GM21529 (cell line): Measurements from ENCODE around the gene SNX8.
"Not testable (repeated sequence)": the region's sequence is repeated elsewhere in the genome, so short reads cannot be mapped to it uniquely, and the experiment has no call there.

Source experiments
- ATAC-seq: cut with Tn5 transposase; IDR thresholded peaks from one replicate; pipeline ENCODE4 v1.9.1; 2021; ENCODE audit not compliant: unreplicated experiment

SNX8 gene

DNA sequence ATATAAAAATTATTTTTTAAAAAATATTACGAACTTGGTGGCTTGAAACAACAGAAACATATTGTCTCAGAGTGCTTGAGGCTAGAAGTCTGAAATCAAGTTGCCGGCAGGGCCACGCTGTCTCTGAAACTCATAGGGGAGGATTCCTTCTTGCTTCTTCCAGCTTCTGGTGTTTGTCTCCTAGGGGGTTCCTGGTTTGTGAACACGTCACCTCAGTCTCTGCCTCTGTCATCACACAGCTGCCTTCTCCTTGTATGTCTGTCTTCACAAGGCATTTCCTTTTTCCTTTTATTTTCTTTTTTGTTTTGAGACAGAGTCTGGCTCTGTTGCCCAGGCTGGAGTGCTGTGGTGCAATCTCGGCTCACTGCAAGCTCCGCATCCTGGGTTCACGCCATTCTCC, 12.7 kb upstream of the SNX8 start:
- ATAC-seq, result no peak

DNA sequence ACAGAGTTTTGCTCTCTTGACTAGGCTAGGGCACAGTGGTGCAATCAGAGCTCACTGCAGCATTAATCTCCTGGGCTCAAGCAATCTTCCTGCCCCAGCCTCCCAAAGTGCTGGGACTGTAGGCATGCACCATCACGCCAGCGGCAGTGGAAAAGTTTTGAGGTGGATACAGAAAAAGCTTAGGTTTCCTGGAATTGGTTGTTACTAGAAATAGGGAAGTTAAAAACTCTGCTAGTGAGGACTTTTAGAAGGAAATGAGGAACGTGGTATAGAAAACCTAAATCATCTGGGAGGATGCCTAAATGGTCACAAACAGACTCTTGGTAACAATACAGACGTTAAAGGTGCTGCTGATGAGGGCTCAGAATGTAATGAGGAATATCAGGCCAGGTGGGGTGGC, 10.9 kb upstream of the SNX8 start:
- no peak for ATAC-seq

DNA sequence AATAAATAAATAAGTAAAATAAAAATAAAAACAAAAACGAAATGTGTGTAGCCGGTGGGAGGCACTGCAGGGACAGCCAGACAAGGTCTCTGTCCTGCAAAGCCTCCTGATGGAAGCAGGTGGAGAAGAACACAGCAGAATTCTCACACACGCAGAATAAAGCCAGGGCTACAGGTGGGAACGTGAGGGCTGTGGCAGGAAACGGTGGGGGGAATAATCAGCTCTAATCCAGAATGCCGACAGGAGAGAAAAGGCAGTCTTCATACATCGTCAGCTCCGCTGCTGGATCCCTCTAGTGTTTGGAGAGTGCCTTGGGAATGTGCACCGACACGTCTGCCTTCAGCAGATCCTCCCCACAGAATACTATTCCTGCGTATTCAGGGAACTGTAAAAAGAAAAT, 6.8 kb upstream of the SNX8 start:
- no peak for ATAC-seq

DNA sequence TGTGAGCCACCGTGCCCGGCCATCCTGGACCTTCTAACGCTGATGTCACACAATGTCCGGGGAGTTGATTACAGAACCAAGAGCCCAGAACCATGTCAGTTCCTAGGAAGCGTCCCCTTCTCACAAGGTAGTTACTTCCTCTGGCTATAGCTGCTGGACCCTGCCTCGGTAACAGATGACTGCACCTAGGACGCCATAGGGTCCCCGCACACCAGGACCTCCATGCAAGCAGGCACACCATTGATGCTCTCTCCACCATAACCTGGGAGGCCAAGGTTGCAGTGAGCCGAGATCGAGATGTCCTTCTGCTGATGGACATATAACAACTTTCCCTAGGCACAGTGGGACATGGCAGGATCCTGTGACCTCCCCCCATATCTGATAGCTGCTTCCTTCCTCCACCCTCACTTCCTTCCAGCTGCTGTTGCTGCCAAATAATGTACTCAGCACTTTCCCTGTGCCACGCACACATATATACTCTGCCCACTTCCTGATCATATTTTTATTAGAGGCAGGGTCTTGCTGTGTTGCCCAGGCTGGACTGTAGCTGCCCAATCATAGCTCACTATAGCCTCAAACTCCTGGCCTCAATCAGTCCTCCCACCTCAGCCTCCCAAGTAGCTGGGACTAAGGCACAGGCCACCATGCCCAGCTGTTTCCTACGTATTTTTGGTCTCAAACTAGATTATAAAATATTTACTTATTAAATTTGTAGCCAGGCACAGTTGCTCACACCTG, 3.5 kb upstream of the SNX8 start:
- no peak for ATAC-seq

DNA sequence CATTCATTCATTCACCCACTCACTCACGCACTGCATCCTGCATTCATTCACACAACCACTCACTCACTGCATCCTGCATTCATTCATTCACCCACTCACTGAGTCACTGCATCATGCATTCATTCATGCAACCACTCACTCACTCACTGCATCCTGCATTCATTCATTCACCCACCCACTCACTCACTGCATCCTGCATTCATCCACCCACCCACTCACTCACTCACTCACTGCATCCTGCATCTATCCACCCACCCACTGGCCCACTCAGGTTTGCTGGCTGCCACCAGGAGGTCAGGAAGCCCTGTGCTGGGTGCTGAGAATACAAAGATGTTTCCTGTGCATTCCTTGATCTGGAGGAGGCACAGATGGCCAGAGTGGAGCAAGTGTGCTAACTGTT, 2.3 kb upstream of the SNX8 start:
- no peak for ATAC-seq

DNA sequence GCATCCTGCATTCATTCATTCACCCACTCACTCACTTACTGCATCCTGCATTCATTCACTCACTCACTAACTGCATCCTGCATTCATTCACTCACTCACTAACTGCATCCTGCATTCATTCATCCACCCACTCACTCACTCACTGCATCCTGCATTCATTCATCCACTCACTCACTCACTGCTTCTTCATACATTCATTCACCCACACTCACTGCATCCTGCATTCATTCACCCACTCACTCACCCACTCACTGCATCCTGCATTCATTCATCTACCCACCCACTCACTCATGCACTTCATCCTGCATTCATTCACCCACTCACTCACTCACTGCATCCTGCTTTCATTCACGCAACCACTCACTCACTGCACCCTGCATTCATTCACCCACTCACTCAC, 1.5 kb upstream of the SNX8 start:
- no peak for ATAC-seq

DNA sequence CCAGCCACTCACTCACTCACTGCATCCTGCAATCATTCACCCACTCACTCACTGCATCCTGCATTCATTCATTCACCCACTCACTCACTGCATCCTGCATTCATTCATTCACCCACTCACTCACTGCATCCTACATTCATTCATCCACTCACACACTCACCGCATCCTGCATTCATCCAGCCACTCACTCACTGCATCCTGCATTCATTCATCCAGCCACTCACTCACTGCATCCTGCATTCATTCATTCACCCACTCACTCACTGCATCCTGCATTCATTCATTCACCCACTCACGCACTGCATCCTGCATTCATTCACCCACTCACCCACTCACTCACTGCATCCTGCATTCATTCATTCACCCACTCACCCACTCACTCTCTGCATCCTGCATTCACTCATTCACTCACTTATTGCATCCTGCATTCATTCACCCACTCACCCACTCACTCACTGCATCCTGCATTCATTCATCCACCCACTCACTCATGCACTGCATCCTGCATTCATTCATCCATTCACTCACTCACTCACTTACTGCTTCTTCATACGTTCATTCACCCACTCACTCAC, 802 bp upstream of the SNX8 start:
- not testable (repeated sequence) for ATAC-seq

DNA sequence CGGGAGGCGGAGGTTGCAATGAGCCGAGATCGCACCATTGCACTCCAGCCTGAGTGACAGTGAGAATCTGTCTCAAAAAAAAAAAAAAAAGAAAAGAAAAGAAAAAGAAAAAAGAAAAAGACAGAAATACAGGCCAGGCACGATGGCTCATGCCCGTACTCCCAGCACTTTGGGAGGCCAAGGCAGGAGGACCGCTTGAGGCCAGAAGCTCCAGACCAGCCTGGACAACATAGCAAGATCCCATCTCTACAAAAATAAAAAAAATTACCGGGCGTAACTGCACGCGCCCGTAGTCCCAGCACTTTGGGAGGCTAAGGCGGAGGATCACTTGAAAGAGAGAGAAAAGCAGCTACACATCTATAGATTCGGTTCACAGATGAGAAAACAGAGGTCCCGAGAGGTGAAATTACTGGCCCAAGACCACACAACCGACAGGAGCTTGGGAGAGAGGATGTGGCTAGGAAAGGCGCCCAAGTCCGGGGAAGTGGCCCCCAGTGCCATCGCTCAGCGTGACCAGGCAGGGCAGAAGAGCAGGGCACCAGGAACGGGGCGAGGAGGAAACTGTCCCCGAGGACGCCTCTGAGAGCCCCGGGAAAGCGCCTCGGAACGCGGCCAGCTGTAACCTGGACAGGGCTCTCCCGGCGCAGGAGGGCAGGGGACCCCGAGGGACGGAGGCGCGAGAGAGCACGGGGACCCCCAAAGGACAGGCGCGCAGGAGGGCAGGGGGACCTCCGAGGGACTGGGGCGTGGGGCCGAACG, 612 bp downstream of the SNX8 start:
- peak; percentile 17 for ATAC-seq

DNA sequence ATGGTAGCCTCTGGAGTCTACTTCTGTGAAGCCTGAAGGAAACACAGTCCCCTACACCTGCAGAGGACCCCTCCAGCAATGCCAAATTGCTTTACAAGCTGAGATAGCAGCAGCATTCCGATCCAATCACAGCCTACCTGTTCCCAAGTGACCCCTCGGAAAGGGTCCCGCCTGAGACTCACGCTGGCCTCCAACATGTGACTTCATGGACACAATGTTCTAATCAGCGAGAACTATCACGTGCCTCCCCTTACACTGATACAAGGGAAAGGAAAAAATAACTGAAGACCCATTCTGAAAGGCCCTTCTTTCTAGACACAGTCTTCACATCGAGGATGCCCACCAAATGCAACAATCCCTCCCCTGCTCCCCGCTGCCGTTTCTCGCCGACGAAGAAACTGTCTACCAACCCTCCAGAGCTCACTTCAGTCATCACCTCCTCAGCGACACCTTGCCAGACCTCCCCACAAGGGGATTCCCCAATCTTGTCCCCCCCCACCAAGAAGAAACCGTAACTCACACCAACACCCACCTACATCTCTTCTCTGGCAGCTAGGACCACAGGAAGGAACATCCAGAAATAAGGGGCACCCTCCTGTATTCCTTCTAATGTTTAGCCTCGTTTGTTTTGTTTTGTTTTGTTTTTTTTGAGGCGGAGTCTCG, 1.8 kb downstream of the SNX8 start:
- no peak for ATAC-seq

DNA sequence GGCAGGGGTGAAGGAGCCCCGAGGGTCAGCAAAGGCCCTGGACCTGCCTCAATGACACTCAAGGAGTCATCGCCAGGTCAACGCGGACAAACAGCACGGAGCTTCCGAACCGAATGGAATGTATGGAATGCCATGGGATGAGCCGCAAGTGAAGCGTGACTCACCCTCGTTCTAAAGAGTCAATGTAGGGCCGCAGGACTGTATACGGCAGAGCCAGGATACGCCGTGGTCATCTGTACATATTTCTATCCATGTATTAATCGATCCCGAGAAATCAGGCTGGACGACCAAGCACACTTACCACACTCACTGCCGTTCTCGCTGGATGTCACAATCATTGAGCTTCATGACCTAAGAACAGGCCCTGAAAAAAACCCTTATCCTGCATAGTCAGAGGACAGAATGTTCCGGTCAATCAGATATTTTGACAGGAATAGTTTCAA, 4.3 kb downstream of the SNX8 start:
- no peak for ATAC-seq

DNA sequence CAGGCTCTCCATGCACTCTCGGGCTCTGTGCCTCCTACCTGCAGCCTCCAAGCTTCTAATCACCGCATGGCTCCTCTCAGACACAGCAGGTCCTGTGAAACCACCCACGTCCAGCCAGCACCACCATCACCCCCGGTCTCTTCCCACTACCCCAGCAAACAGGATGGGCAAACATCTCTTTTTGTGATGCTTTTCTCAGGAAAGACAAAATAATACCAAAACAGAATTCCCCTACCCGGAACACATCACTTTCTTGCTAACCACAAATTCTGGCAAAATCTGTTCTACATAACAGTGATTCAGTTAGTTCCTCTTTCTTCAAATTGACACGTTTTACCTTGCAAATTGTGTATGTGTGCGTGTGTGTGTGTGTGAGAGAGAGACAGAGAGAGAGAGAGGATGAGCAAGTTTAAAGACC, 6.5 kb downstream of the SNX8 start:
- ATAC-seq, result peak; percentile 57

DNA sequence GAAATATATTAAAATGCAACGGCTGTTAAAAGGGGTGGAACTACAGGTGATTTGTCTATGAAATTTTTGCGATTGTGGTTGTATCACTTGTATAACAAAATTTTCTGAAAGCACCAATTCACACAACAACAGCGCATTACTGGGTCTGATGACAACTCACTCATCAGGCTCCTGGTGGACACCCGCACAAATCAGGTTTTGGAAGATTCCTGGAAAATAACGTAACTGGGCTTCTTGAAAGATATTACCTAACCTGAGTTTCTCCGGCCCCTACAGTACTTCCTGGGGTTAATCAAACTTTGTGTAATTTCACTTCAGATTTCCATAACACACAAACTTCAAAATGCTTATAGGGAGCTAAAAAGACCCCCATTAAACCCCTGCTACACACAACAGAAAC, 7.6 kb downstream of the SNX8 start:
- ATAC-seq, result no peak

DNA sequence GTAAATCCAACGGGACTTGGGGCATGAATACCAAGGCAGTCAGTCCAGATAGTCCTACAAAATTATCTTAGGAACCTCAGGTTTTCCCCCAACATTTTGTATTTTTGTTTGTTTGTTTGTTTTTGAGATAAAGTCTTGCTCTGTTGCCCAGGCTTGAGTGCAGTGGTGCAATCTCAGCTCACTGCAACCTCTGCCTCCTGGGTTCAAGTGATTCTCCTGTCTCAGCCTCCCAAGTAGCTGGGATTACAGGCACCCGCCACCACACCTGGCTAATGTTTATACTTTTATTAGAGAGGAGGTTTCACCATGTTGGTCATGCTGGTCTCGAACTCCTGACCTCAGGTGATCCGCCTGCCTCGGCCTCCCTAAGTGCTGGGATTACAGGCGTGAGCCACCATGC, 9.0 kb downstream of the SNX8 start:
- ATAC-seq, result not testable (repeated sequence)

DNA sequence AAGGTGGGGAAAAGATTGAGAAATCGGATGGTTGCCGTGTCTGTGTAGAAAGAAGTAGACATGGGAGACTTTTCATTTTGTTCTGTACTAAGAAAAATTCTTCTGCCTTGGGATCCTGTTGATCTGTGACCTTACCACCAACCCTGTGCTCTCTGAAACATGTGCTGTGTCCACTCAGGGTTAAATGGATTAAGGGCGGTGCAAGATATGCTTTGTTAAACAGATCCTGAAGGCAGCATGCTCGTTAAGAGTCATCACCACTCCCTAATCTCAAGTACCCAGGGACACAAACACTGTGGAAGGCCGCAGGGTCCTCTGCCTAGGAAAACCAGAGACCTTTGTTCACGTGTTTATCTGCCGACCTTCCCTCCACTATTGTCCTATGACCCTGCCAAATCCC, 10.7 kb downstream of the SNX8 start:
- ATAC-seq, result not testable (repeated sequence)

DNA sequence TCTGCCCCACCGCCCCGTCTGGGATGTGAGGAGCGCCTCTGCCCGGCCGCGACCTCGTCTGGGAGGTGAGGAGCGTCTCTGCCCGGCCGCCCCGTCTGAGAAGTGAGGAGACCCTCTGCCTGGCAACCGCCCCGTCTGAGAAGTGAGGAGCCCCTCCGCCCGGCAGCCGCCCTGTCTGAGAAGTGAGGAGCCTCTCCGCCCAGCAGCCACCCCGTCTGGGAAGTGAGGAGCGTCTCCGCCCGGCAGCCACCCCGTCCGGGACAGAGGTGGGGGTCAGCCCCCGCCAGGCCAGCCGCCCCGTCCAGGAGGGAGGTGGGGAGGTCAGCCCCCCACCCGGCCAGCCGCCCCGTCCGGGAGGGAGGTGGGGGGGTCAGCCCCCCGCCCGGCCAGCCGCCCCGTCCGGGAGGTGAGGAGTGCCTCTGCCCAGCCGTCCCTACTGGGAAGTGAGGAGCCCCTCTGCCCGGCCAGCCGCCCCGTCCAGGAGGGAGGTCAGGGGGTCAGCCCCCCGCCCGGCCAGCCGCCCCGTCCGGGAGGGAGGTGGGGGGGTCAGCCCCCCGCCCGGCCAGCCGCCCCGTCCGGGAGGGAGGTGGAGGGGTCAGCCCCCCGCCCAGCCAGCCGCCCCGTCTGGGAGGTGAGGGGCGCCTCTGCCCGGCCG, 11.4 kb downstream of the SNX8 start:
- ATAC-seq, result not testable (repeated sequence)

DNA sequence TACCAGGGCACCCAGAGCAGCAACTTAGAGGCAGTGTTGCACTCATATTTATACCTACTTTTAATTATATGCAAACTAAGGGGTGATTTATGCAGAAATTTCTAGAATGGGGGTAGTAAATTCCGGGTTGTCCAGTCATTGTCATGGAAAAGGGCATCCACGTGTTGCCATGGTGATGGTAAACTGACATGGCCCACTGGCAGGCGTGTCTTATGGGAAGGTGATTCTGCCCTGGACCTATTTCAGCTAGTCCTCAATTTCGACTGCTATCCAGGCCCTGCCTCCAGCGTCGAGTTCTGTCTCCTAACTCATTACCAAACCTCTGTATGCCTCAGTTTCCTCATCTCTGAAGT, 12.8 kb downstream of the SNX8 start:
- ATAC-seq, result no peak

DNA sequence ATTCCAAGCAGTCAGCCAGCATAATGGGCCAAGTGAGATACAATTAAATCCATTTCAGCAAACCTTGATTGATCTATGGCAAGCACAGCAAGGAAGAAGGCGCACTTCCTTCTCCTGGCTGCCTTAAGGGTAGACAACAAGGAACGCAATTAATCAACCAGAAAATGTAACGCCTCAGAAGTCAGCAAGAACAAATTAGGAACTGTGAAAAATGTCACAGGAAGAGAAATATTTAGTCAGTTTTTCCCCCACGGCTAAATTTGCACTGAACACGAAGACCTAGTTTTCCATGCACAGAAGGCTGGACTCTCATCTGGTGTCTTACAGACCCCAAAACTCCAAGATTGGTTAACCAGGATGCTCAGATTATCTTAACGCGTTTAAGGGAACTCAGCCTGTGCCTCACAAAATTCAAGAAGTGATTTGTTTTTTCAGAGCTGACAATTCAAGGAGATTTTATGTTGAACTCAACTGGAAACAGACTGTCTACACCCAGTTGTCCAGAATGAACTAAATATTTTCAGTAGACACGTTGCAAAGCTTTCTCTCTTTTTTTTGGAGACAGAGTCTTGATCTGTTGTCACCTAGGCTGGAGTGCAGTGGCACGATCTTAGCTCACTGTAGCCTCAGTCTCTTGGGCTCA, 14.2 kb downstream of the SNX8 start:
- no peak for ATAC-seq

DNA sequence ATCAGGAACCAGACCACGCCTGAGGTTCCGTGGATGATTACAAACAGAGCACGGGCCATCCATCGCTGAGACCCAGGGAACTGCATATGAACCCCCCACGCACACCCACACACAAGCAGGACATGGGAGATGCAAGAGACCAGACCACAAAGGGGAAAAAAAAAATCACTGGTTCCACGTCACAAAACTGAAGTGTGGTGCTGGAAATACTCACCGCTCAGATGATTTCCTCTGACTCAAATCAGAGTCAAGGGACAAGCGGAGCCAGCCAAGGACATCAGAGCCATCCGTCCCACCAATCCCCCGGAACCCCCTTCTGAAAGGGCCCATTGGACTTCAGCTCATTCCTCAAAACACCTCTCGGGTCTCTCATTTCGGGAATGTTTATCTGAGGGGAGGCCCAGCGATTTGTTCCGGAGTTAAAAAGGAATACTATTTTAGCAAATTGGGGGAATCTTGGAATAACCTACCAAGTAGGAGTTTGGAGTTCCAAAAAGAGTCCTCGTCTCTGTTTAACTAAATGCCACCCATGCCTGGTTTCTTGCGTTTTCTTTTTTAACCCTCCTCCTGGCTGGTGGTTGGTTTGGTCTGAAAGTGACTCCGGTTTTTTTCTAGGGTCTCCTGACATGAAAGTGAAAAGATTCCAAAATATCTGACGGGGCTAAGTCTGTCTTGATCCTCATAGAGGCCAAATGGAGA, 15.0 kb downstream of the SNX8 start:
- peak; percentile 58 for ATAC-seq

DNA sequence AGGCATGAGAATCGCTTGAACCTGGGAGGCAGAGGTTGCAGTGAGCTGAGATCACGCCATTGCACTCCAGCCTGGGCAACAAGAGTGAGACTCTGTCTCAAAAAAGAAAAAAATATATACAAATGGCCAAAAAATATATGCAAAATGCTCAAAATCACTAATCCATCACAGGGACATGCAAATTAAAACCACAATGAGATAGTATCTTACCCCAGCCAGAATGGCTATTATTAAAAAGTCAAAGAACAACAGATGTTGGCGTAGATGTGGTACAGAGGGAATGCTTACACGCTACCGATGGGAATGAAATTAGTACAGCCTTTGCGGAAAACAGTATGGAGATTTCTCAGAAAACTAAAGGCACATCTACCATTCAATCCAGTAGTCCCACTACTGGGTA, 17.4 kb downstream of the SNX8 start:
- ATAC-seq, result no peak

DNA sequence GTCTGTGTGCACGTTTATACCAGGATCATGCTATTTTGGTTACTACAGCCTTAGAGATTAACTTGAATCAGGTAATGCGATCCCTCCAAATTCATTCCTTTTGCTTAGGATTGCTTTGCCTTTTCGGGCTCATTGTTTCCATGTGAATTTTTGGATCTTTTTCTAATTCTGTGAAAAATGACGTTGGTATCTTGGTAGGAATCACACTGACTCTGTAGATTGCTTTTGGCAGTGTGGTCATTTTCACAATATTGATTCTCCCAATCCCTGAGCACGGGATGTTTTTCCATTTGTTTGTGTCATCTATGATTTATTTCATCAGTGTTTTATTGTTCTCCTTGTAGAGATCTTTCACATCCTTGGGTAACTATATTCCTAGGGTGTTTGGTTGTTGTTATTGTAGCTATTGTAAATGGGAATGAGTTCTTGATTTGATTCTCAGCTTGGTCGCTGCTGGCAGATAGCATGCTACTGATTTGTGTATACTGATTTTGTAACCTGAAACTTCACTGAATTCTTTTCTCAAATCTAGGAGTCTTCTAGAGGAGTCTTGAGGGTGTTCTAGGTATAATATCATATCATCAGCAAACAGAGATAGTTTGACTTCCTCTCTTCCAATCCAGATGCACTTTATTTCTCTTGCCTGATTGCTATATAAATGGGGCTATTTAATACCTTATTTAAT, 18.2 kb downstream of the SNX8 start:
- ATAC-seq, result no peak
